GM23338 (cell line): ENCODE results near the gene C15orf40.

Experiments
- CREB1 ChIP-seq: fragments of 250-450 bp; sonication (Bioruptor Pico); IDR thresholded peaks from 2 replicates; pipeline ENCODE4 v1.5.0; 2020; ENCODE audit warnings: low read depth, mild to moderate bottlenecking, moderate library complexity
- TF ChIP-seq, protein P1 (sequence below): IDR thresholded peaks from one replicate; pipeline ENCODE4 v1.6.1; 2018; ENCODE audit warnings: antibody characterized with exemption; ENCODE audit not compliant: unreplicated experiment
- TF ChIP-seq, protein P2 (sequence below), 2 experiments: fragments of 200-600 bp in 1 of 2; sonication (generic) in 1 of 2; conservative IDR thresholded peaks; 2 replicates each; pipeline versions ENCODE4 v1.5.1 to v1.6.1; 2016 to 2017; ENCODE audit warnings: antibody characterized with exemption in 2 of 2, low read depth in 2 of 2, mild to moderate bottlenecking in 2 of 2, moderate library complexity in 1 of 2

GRCh38 chr15:82970696-82971095 is 40.7 kb downstream of the C15orf40 start:
- TF ChIP-seq, protein P1, sequence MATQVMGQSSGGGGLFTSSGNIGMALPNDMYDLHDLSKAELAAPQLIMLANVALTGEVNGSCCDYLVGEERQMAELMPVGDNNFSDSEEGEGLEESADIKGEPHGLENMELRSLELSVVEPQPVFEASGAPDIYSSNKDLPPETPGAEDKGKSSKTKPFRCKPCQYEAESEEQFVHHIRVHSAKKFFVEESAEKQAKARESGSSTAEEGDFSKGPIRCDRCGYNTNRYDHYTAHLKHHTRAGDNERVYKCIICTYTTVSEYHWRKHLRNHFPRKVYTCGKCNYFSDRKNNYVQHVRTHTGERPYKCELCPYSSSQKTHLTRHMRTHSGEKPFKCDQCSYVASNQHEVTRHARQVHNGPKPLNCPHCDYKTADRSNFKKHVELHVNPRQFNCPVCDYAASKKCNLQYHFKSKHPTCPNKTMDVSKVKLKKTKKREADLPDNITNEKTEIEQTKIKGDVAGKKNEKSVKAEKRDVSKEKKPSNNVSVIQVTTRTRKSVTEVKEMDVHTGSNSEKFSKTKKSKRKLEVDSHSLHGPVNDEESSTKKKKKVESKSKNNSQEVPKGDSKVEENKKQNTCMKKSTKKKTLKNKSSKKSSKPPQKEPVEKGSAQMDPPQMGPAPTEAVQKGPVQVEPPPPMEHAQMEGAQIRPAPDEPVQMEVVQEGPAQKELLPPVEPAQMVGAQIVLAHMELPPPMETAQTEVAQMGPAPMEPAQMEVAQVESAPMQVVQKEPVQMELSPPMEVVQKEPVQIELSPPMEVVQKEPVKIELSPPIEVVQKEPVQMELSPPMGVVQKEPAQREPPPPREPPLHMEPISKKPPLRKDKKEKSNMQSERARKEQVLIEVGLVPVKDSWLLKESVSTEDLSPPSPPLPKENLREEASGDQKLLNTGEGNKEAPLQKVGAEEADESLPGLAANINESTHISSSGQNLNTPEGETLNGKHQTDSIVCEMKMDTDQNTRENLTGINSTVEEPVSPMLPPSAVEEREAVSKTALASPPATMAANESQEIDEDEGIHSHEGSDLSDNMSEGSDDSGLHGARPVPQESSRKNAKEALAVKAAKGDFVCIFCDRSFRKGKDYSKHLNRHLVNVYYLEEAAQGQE = no peak
- TF ChIP-seq, protein P2, sequence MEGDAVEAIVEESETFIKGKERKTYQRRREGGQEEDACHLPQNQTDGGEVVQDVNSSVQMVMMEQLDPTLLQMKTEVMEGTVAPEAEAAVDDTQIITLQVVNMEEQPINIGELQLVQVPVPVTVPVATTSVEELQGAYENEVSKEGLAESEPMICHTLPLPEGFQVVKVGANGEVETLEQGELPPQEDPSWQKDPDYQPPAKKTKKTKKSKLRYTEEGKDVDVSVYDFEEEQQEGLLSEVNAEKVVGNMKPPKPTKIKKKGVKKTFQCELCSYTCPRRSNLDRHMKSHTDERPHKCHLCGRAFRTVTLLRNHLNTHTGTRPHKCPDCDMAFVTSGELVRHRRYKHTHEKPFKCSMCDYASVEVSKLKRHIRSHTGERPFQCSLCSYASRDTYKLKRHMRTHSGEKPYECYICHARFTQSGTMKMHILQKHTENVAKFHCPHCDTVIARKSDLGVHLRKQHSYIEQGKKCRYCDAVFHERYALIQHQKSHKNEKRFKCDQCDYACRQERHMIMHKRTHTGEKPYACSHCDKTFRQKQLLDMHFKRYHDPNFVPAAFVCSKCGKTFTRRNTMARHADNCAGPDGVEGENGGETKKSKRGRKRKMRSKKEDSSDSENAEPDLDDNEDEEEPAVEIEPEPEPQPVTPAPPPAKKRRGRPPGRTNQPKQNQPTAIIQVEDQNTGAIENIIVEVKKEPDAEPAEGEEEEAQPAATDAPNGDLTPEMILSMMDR (conservative IDR thresholded peaks at IDR 0.05; ENCODE audit: low read depth in 2 of 2) = no peak
- no peak for TF ChIP-seq CREB1
